GM11168 (cell line): ENCODE measurements around the gene SNRK.

ENCODE experiments used
- in situ Hi-C: fragments of 300-500 bp; cut with MboI; formaldehyde crosslinking; loops from one replicate; pipeline ENCODE4 v1.12.0; 2022; ENCODE audit warnings: low sequenced_read_pairs; ENCODE audit not compliant: unreplicated experiment

The SNRK gene

DNA sequence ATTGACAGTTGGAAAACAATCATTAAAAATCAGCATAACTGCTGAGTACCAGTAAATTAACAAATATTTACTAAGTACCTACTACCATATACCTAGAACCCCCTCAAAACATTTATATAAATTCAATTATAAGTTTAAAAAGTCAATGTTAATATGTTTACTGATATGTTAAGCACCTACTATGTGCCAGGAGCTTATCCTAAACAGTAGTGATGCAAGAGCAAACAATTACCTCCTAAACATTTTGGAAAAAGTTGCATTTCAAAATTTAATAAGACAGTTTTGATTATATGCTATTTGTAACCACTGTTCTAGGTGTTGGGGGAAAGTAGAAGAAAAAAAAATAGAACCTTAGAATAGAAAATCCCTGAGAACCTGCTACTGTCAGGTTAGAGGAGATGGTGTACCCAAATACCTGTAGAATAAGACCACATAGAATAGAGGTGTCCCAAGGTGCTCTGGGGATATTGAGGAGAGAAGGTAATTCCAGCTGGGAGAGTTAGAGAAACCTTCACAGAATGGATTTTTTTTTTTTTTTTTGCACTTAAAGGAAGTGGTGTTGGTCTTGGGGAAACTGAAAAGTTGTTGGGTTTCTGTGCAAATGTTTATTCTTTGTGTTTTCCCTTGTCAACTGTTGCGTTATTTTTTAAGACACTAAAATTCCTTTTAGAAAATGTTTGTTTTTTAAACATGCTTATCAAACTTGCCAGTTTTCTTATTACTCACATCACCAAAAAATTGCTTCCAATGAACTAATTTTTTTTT, 16.0 kb downstream of the SNRK start:
- in situ Hi-C loops, result no loop called here

DNA sequence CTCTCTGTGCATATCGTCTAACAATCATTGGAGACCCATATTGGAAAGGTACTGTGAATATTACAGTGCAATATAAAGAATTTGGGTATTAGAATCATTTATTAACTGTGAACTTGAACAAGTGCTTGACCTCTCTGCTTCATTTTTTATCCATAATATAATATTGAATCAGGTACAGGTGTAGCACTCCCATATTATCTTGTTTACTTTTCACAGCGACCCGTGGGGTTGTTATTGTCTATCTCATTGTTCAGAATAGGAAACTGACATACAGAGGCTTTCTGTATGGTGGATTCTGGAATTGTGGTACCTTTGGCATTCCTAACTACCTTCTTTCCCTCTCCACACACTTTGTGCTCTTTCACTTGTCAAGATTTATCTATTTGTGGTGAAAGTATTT, 17.8 kb downstream of the SNRK start:
- in situ Hi-C loops, result no loop called here

DNA sequence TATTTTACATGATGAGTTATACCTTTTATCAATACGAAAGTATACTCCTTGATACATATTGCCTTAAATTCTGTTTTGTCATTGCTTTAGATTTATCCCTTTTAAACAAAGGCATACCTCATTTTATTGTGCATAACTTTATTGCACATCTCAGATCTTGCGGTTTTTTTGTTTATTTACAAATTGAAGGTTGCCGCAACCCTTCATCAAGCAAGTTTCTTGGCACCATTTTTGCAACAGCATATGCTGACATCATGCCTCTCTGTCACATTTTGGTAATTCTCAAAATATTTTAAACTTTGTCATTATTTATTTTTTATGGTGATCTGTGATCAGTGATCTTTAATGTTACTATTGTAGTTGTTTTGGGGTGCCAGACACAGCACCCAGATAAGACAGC, 20.9 kb downstream of the SNRK start:
- in situ Hi-C loops, result no loop called here

GRCh38 chr3:43307649-43308048, 21.3 kb downstream of the SNRK start:
- in situ Hi-C loops, result no loop called here

- in situ Hi-C loops, result no loop called here
Measured at GRCh38 chr3:43309372-43310305, 23.3 kb downstream of the SNRK start.

- in situ Hi-C loops, result no loop called here
Measured at GRCh38 chr3:43316783-43317460, 30.6 kb downstream of the SNRK start.

- in situ Hi-C loops, result no loop called here
Measured at GRCh38 chr3:43317461-43318316, 31.3 kb downstream of the SNRK start.

- in situ Hi-C loops, result no loop called here
Measured at GRCh38 chr3:43319376-43319775, 33.0 kb downstream of the SNRK start.

DNA sequence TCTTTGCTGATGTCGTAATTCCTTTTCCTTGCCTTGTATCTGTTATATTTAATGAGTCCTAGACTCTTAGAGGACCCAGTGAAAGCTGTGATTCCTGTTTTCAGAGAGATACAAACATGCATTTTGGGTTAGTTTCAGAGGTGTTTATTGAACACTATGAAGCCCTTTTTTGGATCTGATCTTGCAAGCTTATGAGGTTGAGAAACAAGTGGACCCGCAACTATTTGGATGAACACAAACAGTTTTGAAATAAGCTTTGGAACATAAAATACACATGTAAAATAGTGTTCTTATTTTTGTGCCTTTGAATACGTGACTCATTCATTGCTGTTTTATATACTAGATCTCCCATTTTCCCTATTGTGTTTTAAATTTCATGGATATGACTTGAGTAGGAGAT, 33.5 kb downstream of the SNRK start:
- in situ Hi-C loops, result no loop called here

DNA sequence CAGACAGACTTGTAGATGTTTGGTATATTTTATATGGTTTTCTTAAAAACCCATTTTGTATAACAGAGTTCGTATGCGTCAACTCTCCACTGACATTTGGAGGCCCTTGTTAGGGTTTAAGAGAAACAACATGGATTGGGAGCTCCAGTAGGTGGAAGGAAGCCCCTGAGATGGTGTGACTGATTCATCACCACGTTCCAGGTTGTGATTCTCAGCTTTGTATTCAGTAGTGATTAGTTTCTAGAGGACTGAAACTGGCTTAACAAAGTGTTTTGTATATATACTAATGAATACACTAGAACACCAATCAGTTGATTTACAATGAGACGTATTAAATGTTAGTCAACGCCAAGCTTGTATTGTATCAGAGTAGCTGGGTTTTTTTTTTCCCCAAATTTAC, 33.9 kb downstream of the SNRK start:
- in situ Hi-C loops, result no loop called here

DNA sequence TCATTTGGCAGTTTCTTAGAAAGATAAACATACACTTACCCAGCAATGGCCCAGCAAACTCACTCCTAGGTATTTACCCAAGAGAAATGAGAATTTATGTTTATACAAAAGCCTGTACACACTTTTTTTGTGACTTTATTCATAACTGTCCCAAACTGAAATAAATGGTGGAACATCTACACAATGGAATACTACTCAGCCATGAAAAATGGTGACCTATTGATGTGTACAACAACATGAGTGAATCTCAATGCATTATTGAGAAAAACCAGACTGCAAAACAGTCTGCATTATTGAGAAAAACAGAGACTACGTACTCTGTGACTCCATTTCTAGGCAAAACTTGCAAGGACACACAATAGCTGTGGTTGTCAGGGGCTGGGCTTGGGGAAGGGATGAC, 37.2 kb downstream of the SNRK start:
- in situ Hi-C loops, result no loop called here

DNA sequence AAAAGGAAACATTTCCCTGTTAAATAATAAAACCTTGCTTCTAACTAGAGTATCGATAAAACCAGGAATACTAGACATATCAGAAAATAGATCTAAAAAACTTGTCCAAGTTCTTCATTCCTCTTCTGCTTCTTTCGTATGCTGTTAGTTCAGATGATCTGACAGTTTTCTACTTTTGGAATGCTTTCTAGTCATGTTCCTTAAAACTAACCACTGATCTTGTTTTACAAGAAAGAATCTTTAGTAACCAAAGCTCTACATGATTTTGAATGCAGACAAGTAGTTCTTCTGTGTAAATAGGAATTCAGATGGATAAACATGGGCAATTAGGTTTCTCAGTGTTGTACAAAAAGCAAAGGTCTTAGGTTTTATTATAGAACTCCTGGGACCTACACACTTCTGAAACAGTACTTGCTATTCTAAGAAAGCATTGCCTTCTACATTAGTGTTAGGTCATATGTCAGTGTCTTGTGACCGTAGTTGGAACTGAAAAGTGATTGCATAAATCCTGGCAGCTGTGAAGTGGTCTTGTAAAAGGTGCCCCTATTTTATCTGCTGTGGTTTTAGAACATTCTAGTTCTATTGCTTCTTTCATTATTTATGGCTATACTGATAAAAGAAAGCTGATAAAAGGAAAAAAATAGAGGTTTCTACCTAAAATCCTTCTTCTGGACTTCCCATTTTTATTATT, 40.7 kb downstream of the SNRK start:
- in situ Hi-C loops, result no loop called here

DNA sequence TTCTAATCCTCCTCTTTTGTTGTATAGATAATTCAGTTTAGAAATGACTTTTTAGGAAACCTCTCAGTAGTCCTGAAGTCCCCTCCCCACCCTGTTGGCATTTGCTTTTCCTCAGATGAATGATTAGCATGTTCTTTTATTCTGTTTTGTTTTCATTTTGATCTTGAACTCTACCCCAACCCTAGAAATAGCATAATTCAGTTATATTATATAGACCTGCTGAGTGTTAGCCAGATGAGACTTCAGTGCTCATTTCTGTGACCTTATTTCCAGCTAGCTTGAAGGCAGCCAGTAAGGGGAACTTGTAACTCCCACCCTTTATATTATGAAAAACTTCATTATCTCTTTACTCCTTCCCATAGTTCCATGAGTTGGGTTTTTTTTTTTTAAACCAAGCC, 41.2 kb downstream of the SNRK start:
- in situ Hi-C loops, result no loop called here

DNA sequence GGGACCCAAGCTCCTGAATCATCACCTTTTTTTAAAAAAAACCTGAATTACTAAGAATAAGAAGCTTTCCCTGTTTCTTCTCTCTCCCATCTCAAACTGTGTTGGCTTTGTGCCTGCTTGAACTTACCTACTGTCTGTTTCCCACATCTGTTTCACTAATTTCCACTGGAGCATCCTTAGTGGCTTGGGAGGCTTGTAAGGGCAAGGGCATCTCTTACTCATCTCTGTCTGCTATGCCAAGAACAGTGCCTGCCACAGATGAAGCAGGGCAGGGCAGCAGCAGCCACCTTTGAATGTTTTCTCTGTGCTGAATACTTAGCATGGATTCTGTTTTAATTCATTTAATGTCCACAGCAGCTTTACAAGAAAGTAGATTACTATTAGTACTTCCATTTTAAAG, 42.3 kb downstream of the SNRK start:
- in situ Hi-C loops, result no loop called here

DNA sequence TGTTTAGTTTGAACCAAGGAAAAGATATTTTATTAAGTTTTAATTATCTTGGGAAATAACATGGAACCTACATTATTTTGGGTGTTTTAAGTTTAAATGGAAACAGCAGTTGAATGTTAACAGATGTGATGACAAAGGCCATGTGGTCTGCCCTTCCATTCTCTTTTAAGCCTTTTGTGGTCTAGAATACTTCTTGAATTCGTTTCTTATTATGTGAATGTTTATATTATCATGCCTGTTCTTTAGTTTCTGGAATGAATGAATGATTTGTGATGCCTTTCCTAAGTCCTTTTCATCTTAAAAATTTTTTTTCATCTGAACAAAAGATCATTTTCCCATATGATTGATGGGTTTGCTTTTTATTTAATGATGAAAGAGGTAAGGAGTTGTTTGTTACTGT, 44.6 kb downstream of the SNRK start:
- in situ Hi-C loops, result no loop called here

DNA sequence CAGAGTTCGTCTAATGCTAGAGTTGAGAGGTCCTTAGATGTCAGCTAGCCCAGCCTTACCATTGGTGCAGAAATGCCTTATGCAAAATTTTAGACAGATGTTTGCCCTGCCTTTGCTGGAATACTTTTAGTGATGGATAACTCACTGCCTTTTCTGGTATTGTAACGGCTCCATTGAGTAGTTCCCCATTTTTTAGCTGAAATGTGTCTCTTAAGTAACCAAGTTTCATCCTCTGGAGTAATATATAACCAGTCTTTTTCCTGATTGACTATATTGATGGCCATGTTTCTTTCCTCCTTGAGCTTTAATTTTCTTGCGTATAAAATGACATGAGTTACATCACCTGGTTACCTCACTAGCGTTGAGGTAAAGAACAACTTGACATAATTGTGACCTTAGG, 45.0 kb downstream of the SNRK start:
- in situ Hi-C loops, result no loop called here

GRCh38 chr3:43334976-43335375, 48.6 kb downstream of the SNRK start:
- in situ Hi-C loops, result no loop called here

DNA sequence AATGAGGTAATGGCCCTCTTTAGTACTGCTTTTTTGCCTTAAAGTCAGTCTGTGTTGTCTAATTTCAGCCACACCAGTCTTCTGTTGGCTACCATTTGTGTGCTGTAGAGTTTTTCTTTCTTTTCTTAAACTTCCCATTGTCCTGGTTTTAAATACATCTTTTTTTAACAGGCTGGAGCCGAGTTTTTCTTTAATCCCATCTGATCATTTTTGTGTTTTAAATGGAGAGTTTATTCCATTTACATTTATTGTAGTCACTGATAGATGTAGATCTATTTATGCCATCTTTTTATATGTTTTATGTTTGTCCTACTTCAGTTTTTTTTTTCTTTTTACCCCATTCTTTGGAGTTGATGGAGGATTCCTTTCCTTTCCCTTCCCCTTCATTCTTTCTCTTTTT, 49.5 kb downstream of the SNRK start:
- in situ Hi-C loops, result no loop called here

GRCh38 chr3:43338295-43338694, 52.0 kb downstream of the SNRK start:
- in situ Hi-C loops, result no loop called here

DNA sequence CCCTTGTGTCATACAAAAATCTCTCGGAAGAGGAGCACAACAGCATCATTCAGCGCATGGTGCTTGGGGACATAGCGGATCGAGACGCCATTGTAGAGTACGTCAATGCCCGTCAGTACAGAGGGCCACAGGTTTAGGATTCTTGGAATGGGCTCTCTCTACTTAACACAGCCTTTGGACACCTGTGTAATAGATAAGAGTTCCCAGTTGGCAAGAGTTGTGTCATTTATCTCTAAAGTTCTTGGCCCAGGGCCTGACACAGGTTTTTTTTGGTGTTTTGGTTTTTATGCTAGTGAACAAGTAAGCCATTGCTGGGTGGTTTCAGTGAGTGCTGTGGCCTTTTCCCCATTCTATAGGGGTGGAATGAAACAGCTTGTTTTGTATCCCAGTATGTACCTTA, 54.1 kb downstream of the SNRK start:
- in situ Hi-C loops, result no loop called here
